Liver (tissue), 3 donors: Measurements from ENCODE around the gene BRCA1.

Experiments
- ATF3 ChIP-seq: IDR thresholded peaks from 2 replicates; pipeline ENCODE4 v1.6.1; 2016; ENCODE audit warnings: antibody characterized with exemption
- EGR1 ChIP-seq, 2 donors: IDR thresholded peaks; 2 replicates each; pipeline ENCODE4 v1.6.1; 2016 to 2018; ENCODE audit warnings: antibody characterized with exemption in 2 of 2, low read depth in 2 of 2
- FOXA1 ChIP-seq: IDR thresholded peaks from 2 replicates; pipeline ENCODE4 v1.6.1; 2016; ENCODE audit warnings: antibody characterized with exemption
- GABPA ChIP-seq, 2 donors: IDR thresholded peaks in 1 of 2; conservative IDR thresholded peaks in 1 of 2; 2 replicates each; pipeline ENCODE4 v1.6.1; 2016; ENCODE audit warnings: antibody characterized with exemption in 2 of 2, mild to moderate bottlenecking in 1 of 2, moderate library complexity in 1 of 2
- RAD21 ChIP-seq, 2 donors: IDR thresholded peaks; 2 replicates each; pipeline ENCODE4 v1.6.1; 2016; ENCODE audit warnings: antibody characterized with exemption in 2 of 2, mild to moderate bottlenecking in 2 of 2
- RXRA ChIP-seq, 2 donors: IDR thresholded peaks; 2 replicates each; pipeline ENCODE4 v1.6.1; 2017 to 2018; ENCODE audit warnings: antibody characterized with exemption in 2 of 2, mild to moderate bottlenecking in 1 of 2
- SP1 ChIP-seq: IDR thresholded peaks from 2 replicates; pipeline ENCODE4 v1.6.1; 2018; ENCODE audit warnings: antibody characterized with exemption, mild to moderate bottlenecking
- TAF1 ChIP-seq: conservative IDR thresholded peaks from 2 replicates; pipeline ENCODE4 v1.6.1; 2016; ENCODE audit warnings: antibody characterized with exemption, mild to moderate bottlenecking
- YY1 ChIP-seq: IDR thresholded peaks from 2 replicates; pipeline ENCODE4 v1.6.1; 2016; ENCODE audit warnings: antibody characterized with exemption, mild to moderate bottlenecking
- TF ChIP-seq, protein P1 (sequence below): fragments of 150-350 bp; IDR thresholded peaks from 2 replicates; pipeline ENCODE4 v1.5.1; 2017; ENCODE audit warnings: improper control_type of control experiment, low read depth, low read length; ENCODE audit not compliant: missing input control
- TF ChIP-seq, protein P2 (sequence below): IDR thresholded peaks from 2 replicates; pipeline ENCODE4 v1.6.1; 2016; ENCODE audit warnings: antibody characterized with exemption
- donor health status: healthy.
- donor health status: healthy.

DNA sequence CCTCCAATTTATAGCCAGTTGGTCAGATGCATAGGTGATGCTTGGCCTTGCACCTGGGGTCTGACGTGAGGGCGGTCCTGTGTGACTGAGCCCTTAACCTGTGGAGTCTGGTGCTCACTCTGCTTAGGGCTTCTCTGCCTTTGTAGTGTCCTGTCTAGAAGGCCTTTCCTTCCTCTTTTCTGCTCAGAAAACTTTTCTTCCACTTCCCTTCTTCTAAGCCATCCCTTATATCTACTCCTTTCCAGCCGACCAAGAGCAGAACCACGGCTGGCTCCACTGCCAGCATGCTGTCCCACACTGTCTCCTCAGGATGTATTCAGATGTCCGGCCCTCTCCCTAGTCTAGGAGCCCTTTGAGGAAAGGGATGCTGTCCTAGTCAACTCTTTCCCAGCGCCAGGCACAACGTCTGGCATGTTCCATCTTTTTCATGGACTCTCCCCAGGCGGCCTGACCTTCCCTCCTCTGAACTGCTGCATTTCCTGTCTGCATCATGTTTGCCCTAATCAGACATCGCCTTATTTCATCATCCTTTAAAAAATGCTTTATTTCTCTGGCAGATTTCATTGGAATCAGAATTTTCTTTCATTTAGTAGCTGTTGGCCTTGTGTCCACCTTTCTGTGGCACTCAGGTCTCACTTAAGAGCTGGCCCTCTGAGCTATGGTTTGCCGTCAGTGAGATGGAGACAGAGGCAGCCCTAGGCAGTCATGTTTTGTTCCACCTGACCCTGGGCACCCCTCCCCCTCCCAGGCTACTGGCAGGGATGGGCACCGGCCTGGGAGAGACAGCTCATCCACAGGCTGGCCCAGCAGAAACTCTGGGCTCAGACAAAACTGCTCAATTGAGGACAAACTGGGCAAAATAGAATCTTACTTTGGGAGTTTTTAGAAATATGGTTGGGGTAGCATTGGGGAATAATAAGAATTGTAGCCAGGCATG is 15.5 kb upstream of the BRCA1 start:
- TF ChIP-seq RAD21 (IDR thresholded peaks at IDR 0.05) (no peak), FOXA1 (no peak), TAF1 (no peak), RXRA (IDR thresholded peaks at IDR 0.05) (no peak), SP1 (no peak), ATF3 (no peak), YY1 (no peak), EGR1 (IDR thresholded peaks at IDR 0.05; ENCODE audit: low read depth in 2 of 2) (no peak), GABPA (IDR thresholded peaks at IDR 0.05 in 1 of 2, conservative IDR thresholded peaks at IDR 0.05 in 1 of 2) (no peak)
- TF ChIP-seq, protein P1, sequence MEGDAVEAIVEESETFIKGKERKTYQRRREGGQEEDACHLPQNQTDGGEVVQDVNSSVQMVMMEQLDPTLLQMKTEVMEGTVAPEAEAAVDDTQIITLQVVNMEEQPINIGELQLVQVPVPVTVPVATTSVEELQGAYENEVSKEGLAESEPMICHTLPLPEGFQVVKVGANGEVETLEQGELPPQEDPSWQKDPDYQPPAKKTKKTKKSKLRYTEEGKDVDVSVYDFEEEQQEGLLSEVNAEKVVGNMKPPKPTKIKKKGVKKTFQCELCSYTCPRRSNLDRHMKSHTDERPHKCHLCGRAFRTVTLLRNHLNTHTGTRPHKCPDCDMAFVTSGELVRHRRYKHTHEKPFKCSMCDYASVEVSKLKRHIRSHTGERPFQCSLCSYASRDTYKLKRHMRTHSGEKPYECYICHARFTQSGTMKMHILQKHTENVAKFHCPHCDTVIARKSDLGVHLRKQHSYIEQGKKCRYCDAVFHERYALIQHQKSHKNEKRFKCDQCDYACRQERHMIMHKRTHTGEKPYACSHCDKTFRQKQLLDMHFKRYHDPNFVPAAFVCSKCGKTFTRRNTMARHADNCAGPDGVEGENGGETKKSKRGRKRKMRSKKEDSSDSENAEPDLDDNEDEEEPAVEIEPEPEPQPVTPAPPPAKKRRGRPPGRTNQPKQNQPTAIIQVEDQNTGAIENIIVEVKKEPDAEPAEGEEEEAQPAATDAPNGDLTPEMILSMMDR, result no peak
- TF ChIP-seq, protein P2, sequence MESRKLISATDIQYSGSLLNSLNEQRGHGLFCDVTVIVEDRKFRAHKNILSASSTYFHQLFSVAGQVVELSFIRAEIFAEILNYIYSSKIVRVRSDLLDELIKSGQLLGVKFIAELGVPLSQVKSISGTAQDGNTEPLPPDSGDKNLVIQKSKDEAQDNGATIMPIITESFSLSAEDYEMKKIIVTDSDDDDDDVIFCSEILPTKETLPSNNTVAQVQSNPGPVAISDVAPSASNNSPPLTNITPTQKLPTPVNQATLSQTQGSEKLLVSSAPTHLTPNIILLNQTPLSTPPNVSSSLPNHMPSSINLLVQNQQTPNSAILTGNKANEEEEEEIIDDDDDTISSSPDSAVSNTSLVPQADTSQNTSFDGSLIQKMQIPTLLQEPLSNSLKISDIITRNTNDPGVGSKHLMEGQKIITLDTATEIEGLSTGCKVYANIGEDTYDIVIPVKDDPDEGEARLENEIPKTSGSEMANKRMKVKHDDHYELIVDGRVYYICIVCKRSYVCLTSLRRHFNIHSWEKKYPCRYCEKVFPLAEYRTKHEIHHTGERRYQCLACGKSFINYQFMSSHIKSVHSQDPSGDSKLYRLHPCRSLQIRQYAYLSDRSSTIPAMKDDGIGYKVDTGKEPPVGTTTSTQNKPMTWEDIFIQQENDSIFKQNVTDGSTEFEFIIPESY, result no peak
